ENCODE data around the gene SH2D1A. TPM values are rescaled to one million over a fixed set of nuclear protein-coding genes. Genes with fewer than 3 reads are reported as not detected.

The SH2D1A gene
- total and polyA plus RNA-seq, 2 of the 13 experiments (the other 11 are each of a cell fraction or from before 2014, with no cell fraction given) = not detected

DNA sequence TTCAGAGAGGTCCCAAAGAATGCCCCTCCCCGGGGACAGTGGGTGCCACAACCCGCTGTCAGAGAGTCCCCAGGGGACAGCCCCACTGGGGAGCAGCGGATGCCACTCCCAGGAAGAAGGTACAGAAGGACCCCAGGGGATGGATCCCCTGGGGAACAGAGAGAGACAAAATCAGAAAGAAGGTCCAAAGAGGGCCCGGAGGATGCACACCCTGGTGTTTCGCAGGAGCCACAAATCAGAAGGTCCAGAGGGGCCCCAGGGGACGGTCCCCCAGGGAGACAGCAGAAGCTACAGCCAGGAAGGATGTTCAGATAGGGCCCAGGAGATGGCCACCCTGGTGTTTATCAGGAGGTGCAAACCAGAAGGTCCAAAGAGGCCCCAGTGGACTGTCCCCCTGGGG is 12.5 kb upstream of the SH2D1A start:
- ChIA-PET CTCF (ENCODE audit: low intra/inter-chr PET ratio, low total read pairs) (no interaction called here), POLR2A (no interaction called here)
- H4K20me1 ChIP-seq (ENCODE audit: insufficient read depth, low read length) = no peaks in the 10 kb centered on the region
- no peaks in the 10 kb centered on the region for H3K9me3 ChIP-seq (ENCODE audit: low read length)
- in situ Hi-C loops (cut with HindIII; ENCODE audit: extremely low pct_ligation_motif_present, low pct_unique_long_range_greater_than_20kb) = no loop called here
- no peak overlapping the region for H3K4me3 ChIP-seq (replicated peaks in 1 of 3; ENCODE audit: insufficient read depth in 1 of 3, low read depth in 2 of 3, low read length in 3 of 3)
- H3K27me3 ChIP-seq (ENCODE audit: control insufficient read depth in 1 of 2, insufficient read depth in 2 of 2, low read length in 2 of 2) = no peaks in the 10 kb centered on the region
- TF ChIP-seq, protein P1, sequence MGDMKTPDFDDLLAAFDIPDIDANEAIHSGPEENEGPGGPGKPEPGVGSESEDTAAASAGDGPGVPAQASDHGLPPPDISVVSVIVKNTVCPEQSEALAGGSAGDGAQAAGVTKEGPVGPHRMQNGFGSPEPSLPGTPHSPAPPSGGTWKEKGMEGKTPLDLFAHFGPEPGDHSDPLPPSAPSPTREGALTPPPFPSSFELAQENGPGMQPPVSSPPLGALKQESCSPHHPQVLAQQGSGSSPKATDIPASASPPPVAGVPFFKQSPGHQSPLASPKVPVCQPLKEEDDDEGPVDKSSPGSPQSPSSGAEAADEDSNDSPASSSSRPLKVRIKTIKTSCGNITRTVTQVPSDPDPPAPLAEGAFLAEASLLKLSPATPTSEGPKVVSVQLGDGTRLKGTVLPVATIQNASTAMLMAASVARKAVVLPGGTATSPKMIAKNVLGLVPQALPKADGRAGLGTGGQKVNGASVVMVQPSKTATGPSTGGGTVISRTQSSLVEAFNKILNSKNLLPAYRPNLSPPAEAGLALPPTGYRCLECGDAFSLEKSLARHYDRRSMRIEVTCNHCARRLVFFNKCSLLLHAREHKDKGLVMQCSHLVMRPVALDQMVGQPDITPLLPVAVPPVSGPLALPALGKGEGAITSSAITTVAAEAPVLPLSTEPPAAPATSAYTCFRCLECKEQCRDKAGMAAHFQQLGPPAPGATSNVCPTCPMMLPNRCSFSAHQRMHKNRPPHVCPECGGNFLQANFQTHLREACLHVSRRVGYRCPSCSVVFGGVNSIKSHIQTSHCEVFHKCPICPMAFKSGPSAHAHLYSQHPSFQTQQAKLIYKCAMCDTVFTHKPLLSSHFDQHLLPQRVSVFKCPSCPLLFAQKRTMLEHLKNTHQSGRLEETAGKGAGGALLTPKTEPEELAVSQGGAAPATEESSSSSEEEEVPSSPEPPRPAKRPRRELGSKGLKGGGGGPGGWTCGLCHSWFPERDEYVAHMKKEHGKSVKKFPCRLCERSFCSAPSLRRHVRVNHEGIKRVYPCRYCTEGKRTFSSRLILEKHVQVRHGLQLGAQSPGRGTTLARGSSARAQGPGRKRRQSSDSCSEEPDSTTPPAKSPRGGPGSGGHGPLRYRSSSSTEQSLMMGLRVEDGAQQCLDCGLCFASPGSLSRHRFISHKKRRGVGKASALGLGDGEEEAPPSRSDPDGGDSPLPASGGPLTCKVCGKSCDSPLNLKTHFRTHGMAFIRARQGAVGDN (CRISPR knock-in tag; IDR thresholded peaks at IDR 0.05) = no peak
- TF ChIP-seq CBX2 (IDR thresholded peaks at IDR 0.05; ENCODE audit: low read depth, low read length) = no peak
- TF ChIP-seq CBX2 (CRISPR knock-in tag; IDR thresholded peaks at IDR 0.05; ENCODE audit: low read depth) = no peak
- TF ChIP-seq NFE2L2 (IDR thresholded peaks at IDR 0.05; ENCODE audit: low read length) = no peak
- TF ChIP-seq, protein P2, sequence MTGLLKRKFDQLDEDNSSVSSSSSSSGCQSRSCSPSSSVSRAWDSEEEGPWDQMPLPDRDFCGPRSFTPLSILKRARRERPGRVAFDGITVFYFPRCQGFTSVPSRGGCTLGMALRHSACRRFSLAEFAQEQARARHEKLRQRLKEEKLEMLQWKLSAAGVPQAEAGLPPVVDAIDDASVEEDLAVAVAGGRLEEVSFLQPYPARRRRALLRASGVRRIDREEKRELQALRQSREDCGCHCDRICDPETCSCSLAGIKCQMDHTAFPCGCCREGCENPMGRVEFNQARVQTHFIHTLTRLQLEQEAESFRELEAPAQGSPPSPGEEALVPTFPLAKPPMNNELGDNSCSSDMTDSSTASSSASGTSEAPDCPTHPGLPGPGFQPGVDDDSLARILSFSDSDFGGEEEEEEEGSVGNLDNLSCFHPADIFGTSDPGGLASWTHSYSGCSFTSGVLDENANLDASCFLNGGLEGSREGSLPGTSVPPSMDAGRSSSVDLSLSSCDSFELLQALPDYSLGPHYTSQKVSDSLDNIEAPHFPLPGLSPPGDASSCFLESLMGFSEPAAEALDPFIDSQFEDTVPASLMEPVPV (CRISPR knock-in tag; IDR thresholded peaks at IDR 0.05) = no peak
- TF ChIP-seq, protein P3, sequence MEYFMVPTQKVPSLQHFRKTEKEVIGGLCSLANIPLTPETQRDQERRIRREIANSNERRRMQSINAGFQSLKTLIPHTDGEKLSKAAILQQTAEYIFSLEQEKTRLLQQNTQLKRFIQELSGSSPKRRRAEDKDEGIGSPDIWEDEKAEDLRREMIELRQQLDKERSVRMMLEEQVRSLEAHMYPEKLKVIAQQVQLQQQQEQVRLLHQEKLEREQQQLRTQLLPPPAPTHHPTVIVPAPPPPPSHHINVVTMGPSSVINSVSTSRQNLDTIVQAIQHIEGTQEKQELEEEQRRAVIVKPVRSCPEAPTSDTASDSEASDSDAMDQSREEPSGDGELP (IDR thresholded peaks at IDR 0.05; ENCODE audit: borderline replicate concordance, low read depth) = no peak
- TF ChIP-seq RBM39 (IDR thresholded peaks at IDR 0.05; ENCODE audit: low read depth, low read length, poor library complexity, severe bottlenecking) = no peak
- no peak for TF ChIP-seq TARDBP (CRISPR knock-in tag; IDR thresholded peaks at IDR 0.05)
- no peak for TF ChIP-seq ZNF468 (CRISPR knock-in tag; IDR thresholded peaks at IDR 0.05)
- TF ChIP-seq ZNF441 (CRISPR knock-in tag; IDR thresholded peaks at IDR 0.05; ENCODE audit: borderline replicate concordance) = no peak
- TF ChIP-seq ZFP37 (CRISPR knock-in tag; IDR thresholded peaks at IDR 0.05; ENCODE audit: borderline replicate concordance) = no peak
- no peak for TF ChIP-seq ZNF329 (CRISPR knock-in tag; IDR thresholded peaks at IDR 0.05; ENCODE audit: low read depth)
- TF ChIP-seq ZSCAN20 (CRISPR knock-in tag; IDR thresholded peaks at IDR 0.05; ENCODE audit: borderline replicate concordance) = no peak
- TF ChIP-seq ZNF136 (CRISPR knock-in tag; IDR thresholded peaks at IDR 0.05; ENCODE audit: low read depth) = no peak
- TF ChIP-seq, protein P4, sequence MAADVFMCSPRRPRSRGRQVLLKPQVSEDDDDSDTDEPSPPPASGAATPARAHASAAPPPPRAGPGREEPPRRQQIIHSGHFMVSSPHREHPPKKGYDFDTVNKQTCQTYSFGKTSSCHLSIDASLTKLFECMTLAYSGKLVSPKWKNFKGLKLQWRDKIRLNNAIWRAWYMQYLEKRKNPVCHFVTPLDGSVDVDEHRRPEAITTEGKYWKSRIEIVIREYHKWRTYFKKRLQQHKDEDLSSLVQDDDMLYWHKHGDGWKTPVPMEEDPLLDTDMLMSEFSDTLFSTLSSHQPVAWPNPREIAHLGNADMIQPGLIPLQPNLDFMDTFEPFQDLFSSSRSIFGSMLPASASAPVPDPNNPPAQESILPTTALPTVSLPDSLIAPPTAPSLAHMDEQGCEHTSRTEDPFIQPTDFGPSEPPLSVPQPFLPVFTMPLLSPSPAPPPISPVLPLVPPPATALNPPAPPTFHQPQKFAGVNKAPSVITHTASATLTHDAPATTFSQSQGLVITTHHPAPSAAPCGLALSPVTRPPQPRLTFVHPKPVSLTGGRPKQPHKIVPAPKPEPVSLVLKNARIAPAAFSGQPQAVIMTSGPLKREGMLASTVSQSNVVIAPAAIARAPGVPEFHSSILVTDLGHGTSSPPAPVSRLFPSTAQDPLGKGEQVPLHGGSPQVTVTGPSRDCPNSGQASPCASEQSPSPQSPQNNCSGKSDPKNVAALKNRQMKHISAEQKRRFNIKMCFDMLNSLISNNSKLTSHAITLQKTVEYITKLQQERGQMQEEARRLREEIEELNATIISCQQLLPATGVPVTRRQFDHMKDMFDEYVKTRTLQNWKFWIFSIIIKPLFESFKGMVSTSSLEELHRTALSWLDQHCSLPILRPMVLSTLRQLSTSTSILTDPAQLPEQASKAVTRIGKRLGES (CRISPR knock-in tag; IDR thresholded peaks at IDR 0.05; ENCODE audit: borderline replicate concordance) = no peak
- H3K4me1 ChIP-seq (ENCODE audit: insufficient read depth, low read length) = no peaks in the 10 kb centered on the region
- intact Hi-C loops (cut with micrococcal nuclease; ENCODE audit: unreplicated experiment) = no loop called here
- H3K79me2 ChIP-seq (ENCODE audit: insufficient read depth, low read length) = no peaks in the 10 kb centered on the region
- no peak overlapping the region for H3K4me2 ChIP-seq (ENCODE audit: low read depth, low read length)
- no peak overlapping the region for H3K9ac ChIP-seq (ENCODE audit: insufficient read depth, low read depth, low read length)
- ATAC-seq (no peak), DNase-seq (ENCODE audit: low spot score) (no peak), FAIRE-seq (no peak)
- WGBS (ENCODE audit: low lambda C conversion rate) = 20% methylated on average over 3 of the region's 6 CpGs
- H2AFZ ChIP-seq (ENCODE audit: low read length) = no peak overlapping the region
- no peaks in the 10 kb centered on the region for H3K36me3 ChIP-seq (replicated peaks in 1 of 2; ENCODE audit: control insufficient read depth in 1 of 2, insufficient read depth in 2 of 2, low read length in 2 of 2)
- BruUV-seq (replicated peaks) = no TSS peak
- no peak overlapping the region for H3K27ac ChIP-seq (ENCODE audit: extremely low read length, insufficient read depth, low read length)

Measured in HepG2 (cell line).